HepG2 (cell line): ENCODE data around the gene MAP3K9. TPM values are rescaled to one million over a fixed set of nuclear protein-coding genes. Genes with fewer than 3 reads are reported as not detected.
A peak's percentile ranks its signal among the peaks of the same experiment; 100 is the strongest.

Experiments
- ASH2L ChIP-seq: fragments of 300-600, 200-600 bp; sonication (generic); IDR thresholded peaks from 2 replicates; pipeline ENCODE4 v1.7.0; 2017; ENCODE audit warnings: low read depth, mild to moderate bottlenecking, moderate library complexity, mixed read lengths, low read length; ENCODE audit not compliant: insufficient read length
- BRD4 ChIP-seq: sonication (generic); formaldehyde crosslinking; IDR thresholded peaks from 2 replicates; pipeline ENCODE4 v1.4.0; 2020; ENCODE audit warnings: missing genetic modification reagents
- CBX1 ChIP-seq: IDR thresholded peaks from one replicate; pipeline ENCODE4 v1.6.1; 2016; ENCODE audit warnings: antibody characterized with exemption, low read depth
- CREM ChIP-seq, 2 experiments: sonication (generic) in 1 of 2; formaldehyde crosslinking in 1 of 2; IDR thresholded peaks; 2 replicates each; pipeline versions ENCODE4 v1.4.0 to v1.6.1; 2016 to 2020; ENCODE audit warnings: antibody characterized with exemption in 1 of 2, mild to moderate bottlenecking in 1 of 2, missing genetic modification reagents in 1 of 2
- GPN1 ChIP-seq: sonication (generic); formaldehyde crosslinking; IDR thresholded peaks from 2 replicates; pipeline ENCODE4 v1.5.1; 2020; ENCODE audit warnings: missing genetic modification reagents, borderline replicate concordance
- NFYC ChIP-seq: IDR thresholded peaks from 2 replicates; pipeline ENCODE4 v1.6.1; 2016; ENCODE audit warnings: missing genetic modification reagents, missing compliant biosample characterization
- PLRG1 ChIP-seq: fragments of 450-650 bp; conservative IDR thresholded peaks from 2 replicates; pipeline ENCODE4 v1.6.1; 2016
- POLR2G ChIP-seq: fragments of 200-400 bp; formaldehyde crosslinking; IDR thresholded peaks from 2 replicates; pipeline ENCODE4 v1.6.1; 2018; ENCODE audit warnings: mild to moderate bottlenecking, low read depth, low read length, moderate library complexity
- REPIN1 ChIP-seq: sonication (generic); formaldehyde crosslinking; IDR thresholded peaks from 2 replicates; pipeline ENCODE4 v1.8.0; 2022; ENCODE audit warnings: missing genetic modification reagents, low read depth, mild to moderate bottlenecking, borderline replicate concordance
- SP140L ChIP-seq: sonication (generic); formaldehyde crosslinking; IDR thresholded peaks from 2 replicates; pipeline ENCODE4 v1.4.0; 2020; ENCODE audit warnings: missing genetic modification reagents, borderline replicate concordance
- SPEN ChIP-seq: sonication (generic); formaldehyde crosslinking; IDR thresholded peaks from 2 replicates; pipeline ENCODE4 v1.5.1; 2020; ENCODE audit warnings: low read depth, mild to moderate bottlenecking, missing genetic modification reagents
- STAG1 ChIP-seq: sonication (generic); formaldehyde crosslinking; IDR thresholded peaks from 2 replicates; pipeline ENCODE4 v1.4.0; 2020; ENCODE audit warnings: missing genetic modification reagents
- TCF12 ChIP-seq, 2 experiments: fragments of 450-650 bp in 1 of 2; sonication (generic) in 1 of 2; formaldehyde crosslinking in 1 of 2; IDR thresholded peaks; 2 replicates each; pipeline versions ENCODE4 v1.6.1 to v1.8.0; 2017 to 2022; ENCODE audit warnings: antibody characterized with exemption in 1 of 2, mild to moderate bottlenecking in 1 of 2, missing genetic modification reagents in 1 of 2, moderate library complexity in 1 of 2
- U2AF1 ChIP-seq: fragments of 200-400 bp; formaldehyde crosslinking; optimal IDR thresholded peaks from 2 replicates; pipeline ENCODE3; 2017; ENCODE audit warnings: mild to moderate bottlenecking, low read depth, low read length
- XRCC5 ChIP-seq: fragments of 200-400 bp; formaldehyde crosslinking; optimal IDR thresholded peaks from 2 replicates; pipeline ENCODE3; 2017; ENCODE audit warnings: mild to moderate bottlenecking, low read length
- ZBTB42 ChIP-seq: sonication (generic); formaldehyde crosslinking; IDR thresholded peaks from 2 replicates; pipeline ENCODE4 v1.5.0; 2020; ENCODE audit warnings: mild to moderate bottlenecking, missing genetic modification reagents
- ZNF17 ChIP-seq: sonication (generic); formaldehyde crosslinking; IDR thresholded peaks from 2 replicates; pipeline ENCODE4 v1.5.0; 2020; ENCODE audit warnings: mild to moderate bottlenecking, missing genetic modification reagents
- ZNF432 ChIP-seq: sonication (generic); formaldehyde crosslinking; IDR thresholded peaks from 2 replicates; pipeline ENCODE4 v1.5.0; 2020; ENCODE audit warnings: missing genetic modification reagents, mild to moderate bottlenecking, borderline replicate concordance
- ZNF484 ChIP-seq: sonication (generic); formaldehyde crosslinking; IDR thresholded peaks from 2 replicates; pipeline ENCODE4 v1.5.1; 2020; ENCODE audit warnings: mild to moderate bottlenecking, low read depth, missing genetic modification reagents, borderline replicate concordance
- ZNF605 ChIP-seq: sonication (generic); formaldehyde crosslinking; IDR thresholded peaks from 2 replicates; pipeline ENCODE4 v1.8.0; 2022; ENCODE audit warnings: mild to moderate bottlenecking, missing genetic modification reagents
- ZNF781 ChIP-seq: sonication (generic); formaldehyde crosslinking; IDR thresholded peaks from 2 replicates; pipeline ENCODE4 v1.5.1; 2020; ENCODE audit warnings: borderline replicate concordance, mild to moderate bottlenecking, missing genetic modification reagents; ENCODE audit errors: not compliant biosample characterization
- ZNF782 ChIP-seq: sonication (generic); formaldehyde crosslinking; IDR thresholded peaks from 2 replicates; pipeline ENCODE4 v1.4.0; 2020; ENCODE audit warnings: missing genetic modification reagents, mild to moderate bottlenecking, borderline replicate concordance
- polyA plus RNA-seq, 8 experiments: library from polyadenylated mRNA; depleted of rRNA in 3 of 8; stranded (reverse) in 7 of 8; unstranded in 1 of 8; fragments of >200 nt; fragmentation: Illumina TruSeq in 4 of 8; extraction: Trizol in 4 of 8; gene quantifications; 2 replicates each; pipeline versions ENCODE4 v1.2.1 to v1.2.3, GENCODE V29; 2011 to 2016; ENCODE audit warnings: low read depth in 4 of 8, missing spikeins in 1 of 8, mixed read lengths in 1 of 8; ENCODE audit not compliant: insufficient read depth in 1 of 8
- total RNA-seq, 5 experiments: library from RNA; depleted of rRNA; stranded (reverse); fragments of >200 nt; fragmentation: Illumina TruSeq; extraction: Trizol; gene quantifications; 2 replicates each; pipeline ENCODE4 v1.2.3, GENCODE V29; 2016; ENCODE audit warnings: low read depth in 1 of 5
- TF ChIP-seq, protein P1 (sequence below): sonication (generic); formaldehyde crosslinking; IDR thresholded peaks from 2 replicates; pipeline ENCODE4 v1.4.0; 2020; ENCODE audit warnings: low read depth, mild to moderate bottlenecking, missing genetic modification reagents
- TF ChIP-seq, protein P2 (sequence below): conservative IDR thresholded peaks from 2 replicates; pipeline ENCODE4 v1.6.1; 2018; ENCODE audit warnings: missing genetic modification reagents
- TF ChIP-seq, protein P3 (sequence below): sonication (generic); formaldehyde crosslinking; IDR thresholded peaks from 2 replicates; pipeline ENCODE4 v1.5.0; 2020; ENCODE audit warnings: mild to moderate bottlenecking, missing genetic modification reagents, borderline replicate concordance

The MAP3K9 gene
- total and polyA plus RNA-seq, 2 of the 13 experiments (the other 11 are each of a cell fraction or from before 2014, with no cell fraction given), result 4.3 to 4.5 TPM

DNA sequence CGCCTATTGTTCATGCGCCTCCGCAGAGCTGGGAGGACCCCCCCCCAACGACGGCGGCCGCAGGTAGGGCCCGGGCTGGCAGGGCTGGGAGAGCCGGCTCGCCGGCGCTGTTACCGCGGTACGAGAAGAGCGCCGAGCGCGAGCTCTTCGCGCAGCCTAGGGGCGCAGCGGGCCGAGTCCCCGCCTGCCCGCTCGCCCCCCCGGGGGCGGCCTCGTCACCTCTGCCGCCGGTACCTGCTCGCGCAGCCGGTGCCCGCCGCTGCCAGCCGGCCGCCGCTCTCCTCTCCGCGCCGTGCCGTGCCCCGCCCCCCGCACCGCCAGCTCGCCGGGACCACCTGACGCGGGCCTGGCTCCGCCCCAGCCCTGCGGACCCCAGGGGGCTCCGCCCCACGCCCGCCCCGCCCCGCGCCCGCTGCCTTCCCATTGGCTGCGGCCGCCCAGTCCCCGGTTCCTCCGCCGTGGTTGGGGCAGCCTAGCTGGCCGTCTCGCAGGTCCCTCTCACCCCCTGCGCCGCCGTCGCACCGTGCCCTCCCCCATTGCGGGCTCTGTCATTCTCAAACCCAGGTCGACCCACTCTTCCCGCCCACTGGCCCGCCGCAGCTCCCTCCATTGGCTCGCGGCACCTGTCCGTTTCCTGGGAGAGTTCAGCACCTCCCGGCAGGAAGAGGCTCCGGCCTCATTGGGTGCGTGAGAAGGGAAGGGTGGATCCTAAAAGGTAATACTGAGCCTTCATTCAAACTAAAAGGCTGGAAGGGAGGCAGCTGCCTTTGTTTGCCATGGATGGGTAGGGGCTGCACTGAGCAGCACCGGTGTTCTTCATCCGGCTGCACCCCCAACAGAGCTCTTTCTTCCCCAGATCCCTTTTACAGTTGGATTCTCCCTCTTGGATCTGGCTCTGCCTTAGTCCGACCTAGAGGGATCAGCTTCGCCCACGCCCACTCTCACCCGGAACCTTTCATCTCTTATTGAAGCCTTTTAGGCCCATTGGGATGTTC, at the start of gene MAP3K9 (continued):
- TF ChIP-seq ZNF782 (CRISPR knock-in tag) (no peak), PLRG1 (no peak), STAG1 (no peak), ZNF781 (no peak), BRD4 (no peak), NFYC (CRISPR knock-in tag) (peak; percentile 87), REPIN1 (CRISPR knock-in tag) (no peak), SP140L (CRISPR knock-in tag) (no peak), U2AF1 (no peak), ZNF605 (CRISPR knock-in tag) (peak; percentile 54; the same call in 1 of the 2 replicates), ZNF484 (CRISPR knock-in tag) (no peak), ZNF432 (CRISPR knock-in tag) (no peak), ZNF17 (no peak), POLR2G (peak; percentile 51; the same call in 1 of the 2 replicates), ASH2L (peak; percentile 37), ZBTB42 (CRISPR knock-in tag) (no peak), TCF12 (IDR thresholded peaks at IDR 0.05) (no peak), TCF12 (CRISPR knock-in tag; IDR thresholded peaks at IDR 0.05) (no peak), SPEN (CRISPR knock-in tag) (no peak), CBX1 (no peak), GPN1 (CRISPR knock-in tag) (no peak), XRCC5 (peak; percentile 53), CREM (IDR thresholded peaks at IDR 0.05) (peak; percentile 36; the same call in 1 of the 2 replicates), CREM (CRISPR knock-in tag; IDR thresholded peaks at IDR 0.05) (no peak)
- TF ChIP-seq, protein P1, sequence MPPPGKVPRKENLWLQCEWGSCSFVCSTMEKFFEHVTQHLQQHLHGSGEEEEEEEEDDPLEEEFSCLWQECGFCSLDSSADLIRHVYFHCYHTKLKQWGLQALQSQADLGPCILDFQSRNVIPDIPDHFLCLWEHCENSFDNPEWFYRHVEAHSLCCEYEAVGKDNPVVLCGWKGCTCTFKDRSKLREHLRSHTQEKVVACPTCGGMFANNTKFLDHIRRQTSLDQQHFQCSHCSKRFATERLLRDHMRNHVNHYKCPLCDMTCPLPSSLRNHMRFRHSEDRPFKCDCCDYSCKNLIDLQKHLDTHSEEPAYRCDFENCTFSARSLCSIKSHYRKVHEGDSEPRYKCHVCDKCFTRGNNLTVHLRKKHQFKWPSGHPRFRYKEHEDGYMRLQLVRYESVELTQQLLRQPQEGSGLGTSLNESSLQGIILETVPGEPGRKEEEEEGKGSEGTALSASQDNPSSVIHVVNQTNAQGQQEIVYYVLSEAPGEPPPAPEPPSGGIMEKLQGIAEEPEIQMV (CRISPR knock-in tag), result 0 out of 2 replicates have a peak, but pooled peaks have one; percentile 30
- TF ChIP-seq, protein P2, sequence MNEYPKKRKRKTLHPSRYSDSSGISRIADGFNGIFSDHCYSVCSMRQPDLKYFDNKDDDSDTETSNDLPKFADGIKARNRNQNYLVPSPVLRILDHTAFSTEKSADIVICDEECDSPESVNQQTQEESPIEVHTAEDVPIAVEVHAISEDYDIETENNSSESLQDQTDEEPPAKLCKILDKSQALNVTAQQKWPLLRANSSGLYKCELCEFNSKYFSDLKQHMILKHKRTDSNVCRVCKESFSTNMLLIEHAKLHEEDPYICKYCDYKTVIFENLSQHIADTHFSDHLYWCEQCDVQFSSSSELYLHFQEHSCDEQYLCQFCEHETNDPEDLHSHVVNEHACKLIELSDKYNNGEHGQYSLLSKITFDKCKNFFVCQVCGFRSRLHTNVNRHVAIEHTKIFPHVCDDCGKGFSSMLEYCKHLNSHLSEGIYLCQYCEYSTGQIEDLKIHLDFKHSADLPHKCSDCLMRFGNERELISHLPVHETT (CRISPR knock-in tag), result no peak
- TF ChIP-seq, protein P3, sequence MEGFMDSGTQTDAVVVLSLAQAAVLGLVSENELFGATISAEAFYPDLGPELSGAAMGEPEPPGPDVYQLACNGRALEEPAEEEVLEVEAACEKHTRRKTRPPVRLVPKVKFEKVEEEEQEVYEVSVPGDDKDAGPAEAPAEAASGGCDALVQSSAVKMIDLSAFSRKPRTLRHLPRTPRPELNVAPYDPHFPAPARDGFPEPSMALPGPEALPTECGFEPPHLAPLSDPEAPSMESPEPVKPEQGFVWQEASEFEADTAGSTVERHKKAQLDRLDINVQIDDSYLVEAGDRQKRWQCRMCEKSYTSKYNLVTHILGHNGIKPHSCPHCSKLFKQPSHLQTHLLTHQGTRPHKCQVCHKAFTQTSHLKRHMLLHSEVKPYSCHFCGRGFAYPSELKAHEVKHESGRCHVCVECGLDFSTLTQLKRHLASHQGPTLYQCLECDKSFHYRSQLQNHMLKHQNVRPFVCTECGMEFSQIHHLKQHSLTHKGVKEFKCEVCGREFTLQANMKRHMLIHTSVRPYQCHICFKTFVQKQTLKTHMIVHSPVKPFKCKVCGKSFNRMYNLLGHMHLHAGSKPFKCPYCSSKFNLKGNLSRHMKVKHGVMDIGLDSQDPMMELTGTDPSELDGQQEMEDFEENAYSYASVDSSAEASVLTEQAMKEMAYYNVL, result no peak
